A549 (cell line): ENCODE results near the gene SLC16A8. TPM values are rescaled to one million over a fixed set of nuclear protein-coding genes. Genes with fewer than 3 reads are reported as not detected.
A peak's percentile ranks its signal among the peaks of the same experiment; 100 is the strongest.

Experiments used
- ATAC-seq, 2 experiments: fragments of 200-7000 bp in 1 of 2; fragments of >200 bp in 1 of 2; cut with Nextera tagmentation in 1 of 2; cut with Tn5 transposase in 1 of 2; 3 replicates each; pipeline versions ENCODE4 v1.8.0 to v1.9.1; 2018 to 2020; ENCODE audit warnings: mild to moderate bottlenecking in 1 of 2, moderate library complexity in 1 of 2
- CTCF ChIA-PET: fragments of 300-600 bp; sonication (Branson Sonifier 250); formaldehyde crosslinking; extraction: SDS; loops from one replicate; lab custom pipeline; 2021; ENCODE audit warnings: antibody characterized with exemption, inconsistent platforms; lab: Yijun Ruan, JAX
- POLR2A ChIA-PET: fragments of 350-600 bp; formaldehyde crosslinking; extraction: SDS; loops from one replicate; lab custom pipeline; 2021; ENCODE audit warnings: antibody characterized with exemption, inconsistent platforms; lab: Yijun Ruan, JAX
- DNase-seq, 2 experiments: peaks; one replicate each; pipeline versions ENCODE4 v3.0.0 to v3.0.0-alpha.2; 2011 to 2016; ENCODE audit warnings: low read depth in 1 of 2, low spot score in 1 of 2
- FAIRE-seq: peaks from 2 replicates; lab custom pipeline; 2011; peaks lifted over from hg19 to GRCh38; lab: Jason Lieb, UNC
- H3K27ac ChIP-seq, 2 experiments: fragments of >200 bp; sonication (Bioruptor Twin); formaldehyde crosslinking; 3 replicates each; pipeline ENCODE4 v1.5.1; 2016 to 2017
- H3K4me1 ChIP-seq: fragments of >200 bp; sonication (Bioruptor Twin); formaldehyde crosslinking; 3 replicates; pipeline ENCODE4 v1.6.1; 2016
- H3K4me2 ChIP-seq: fragments of >200 bp; sonication (Bioruptor Twin); formaldehyde crosslinking; 3 replicates; pipeline ENCODE4 v1.6.1; 2016
- H3K4me3 ChIP-seq: fragments of >200 bp; sonication (Bioruptor Twin); formaldehyde crosslinking; 3 replicates; pipeline ENCODE4 v1.5.1; 2016
- H3K9me3 ChIP-seq: fragments of >200 bp; sonication (Bioruptor Twin); formaldehyde crosslinking; 3 replicates; pipeline ENCODE4 v1.6.1; 2016
- CEBPB ChIP-seq, 2 experiments: fragments of >200 bp in 1 of 2; sonication (Bioruptor Twin) in 1 of 2; formaldehyde crosslinking in 1 of 2; IDR thresholded peaks; 2 replicates each; pipeline ENCODE4 v1.6.1; 2012 to 2016
- CHD2 ChIP-seq: fragments of 150-350 bp; IDR thresholded peaks from 2 replicates; pipeline ENCODE4 v1.6.1; 2014; ENCODE audit warnings: low read length; ENCODE audit not compliant: partially characterized antibody
- CHD4 ChIP-seq: fragments of 200-600 bp; sonication (generic); IDR thresholded peaks from 2 replicates; pipeline ENCODE4 v1.6.1; 2016; ENCODE audit warnings: antibody characterized with exemption, mild to moderate bottlenecking, borderline replicate concordance
- EHF ChIP-seq: fragments of 250-450 bp; sonication (Bioruptor Pico); IDR thresholded peaks from 2 replicates; pipeline ENCODE4 v1.5.0; 2020; ENCODE audit warnings: mild to moderate bottlenecking
- EHMT2 ChIP-seq: fragments of 200-600 bp; sonication (generic); IDR thresholded peaks from 2 replicates; pipeline ENCODE4 v1.6.1; 2016; ENCODE audit warnings: antibody characterized with exemption, low read depth, mild to moderate bottlenecking, moderate library complexity
- ELK1 ChIP-seq: fragments of 150-350 bp; IDR thresholded peaks from 2 replicates; pipeline ENCODE4 v1.6.1; 2014; ENCODE audit warnings: low read depth, mild to moderate bottlenecking, low read length
- EP300 ChIP-seq, 2 experiments: fragments of >200 bp; sonication (Bioruptor Twin); formaldehyde crosslinking; IDR thresholded peaks; 2 replicates in 1 of 2; 3 replicates in 1 of 2; pipeline ENCODE4 v1.6.1; 2016 to 2017
- ESRRA ChIP-seq: fragments of 150-350 bp; IDR thresholded peaks from 2 replicates; pipeline ENCODE4 v1.6.1; 2014; ENCODE audit warnings: mild to moderate bottlenecking, low read length, borderline replicate concordance
- FOSB ChIP-seq: fragments of 250-450 bp; sonication (Bioruptor Pico); IDR thresholded peaks from 2 replicates; pipeline ENCODE4 v1.5.0; 2020; ENCODE audit warnings: mild to moderate bottlenecking, moderate library complexity
- FOXS1 ChIP-seq: fragments of 250-450 bp; sonication (Bioruptor Pico); IDR thresholded peaks from 2 replicates; pipeline ENCODE4 v1.5.0; 2020; ENCODE audit warnings: mild to moderate bottlenecking, moderate library complexity
- HES2 ChIP-seq: fragments of >200 bp; sonication (Bioruptor Twin); formaldehyde crosslinking; IDR thresholded peaks from 2 replicates; pipeline ENCODE4 v1.6.1; 2016
- HEYL ChIP-seq: fragments of 250-450 bp; sonication (Bioruptor Pico); IDR thresholded peaks from 2 replicates; pipeline ENCODE4 v1.8.0; 2021; ENCODE audit warnings: mild to moderate bottlenecking, moderate library complexity
- KDM5A ChIP-seq: fragments of 200-600 bp; sonication (generic); IDR thresholded peaks from 2 replicates; pipeline ENCODE4 v1.6.1; 2016; ENCODE audit warnings: antibody characterized with exemption, mild to moderate bottlenecking
- MYC ChIP-seq: IDR thresholded peaks from 2 replicates; pipeline ENCODE4 v1.6.1; 2012; ENCODE audit warnings: mild to moderate bottlenecking, inconsistent platforms, low read length, improper control_type of control experiment, borderline replicate concordance
- NR3C1 ChIP-seq: fragments of >200 bp; sonication (Bioruptor Twin); formaldehyde crosslinking; IDR thresholded peaks from 3 replicates; pipeline ENCODE4 v1.6.1; 2017
- PHF8 ChIP-seq: fragments of 200-600 bp; sonication (generic); IDR thresholded peaks from 2 replicates; pipeline ENCODE4 v1.6.1; 2016; ENCODE audit warnings: low read depth, mild to moderate bottlenecking, antibody characterized with exemption, moderate library complexity, borderline replicate concordance
- RAD21 ChIP-seq, 2 experiments: fragments of >200 bp in 1 of 2; sonication (Bioruptor Twin) in 1 of 2; formaldehyde crosslinking in 1 of 2; IDR thresholded peaks in 1 of 2; conservative IDR thresholded peaks in 1 of 2; 2 replicates in 1 of 2; 3 replicates in 1 of 2; pipeline ENCODE4 v1.6.1; 2012 to 2018; ENCODE audit warnings: inconsistent platforms in 1 of 2
- SMC3 ChIP-seq: fragments of >200 bp; sonication (Bioruptor Twin); formaldehyde crosslinking; IDR thresholded peaks from 3 replicates; pipeline ENCODE4 v1.6.1; 2018; ENCODE audit warnings: inconsistent platforms
- SREBF2 ChIP-seq: fragments of 450-650 bp; IDR thresholded peaks from 2 replicates; pipeline ENCODE4 v1.6.1; 2014; ENCODE audit warnings: mild to moderate bottlenecking, moderate library complexity
- TFCP2L1 ChIP-seq: fragments of 250-450 bp; sonication (Bioruptor Pico); IDR thresholded peaks from 2 replicates; pipeline ENCODE4 v1.5.0; 2021; ENCODE audit warnings: mild to moderate bottlenecking
- ZFP36 ChIP-seq: fragments of 450-650 bp; IDR thresholded peaks from 2 replicates; pipeline ENCODE4 v1.6.1; 2014; ENCODE audit warnings: borderline replicate concordance; ENCODE audit not compliant: partially characterized antibody
- WGBS: methylation state at CpG from one replicate; pipeline ENCODE4 v1.1.6; 2017; ENCODE audit errors: missing lambda C conversion rate; 5-methylcytosine and 5-hydroxymethylcytosine counted together
- polyA plus RNA-seq, 4 experiments: library from polyadenylated mRNA; depleted of rRNA in 3 of 4; stranded (reverse); fragments of >200 nt; fragmentation: RNase III in 1 of 4; extraction: RNeasy Plus Mini Kit Qiagen cat#74134 plus additional on column Dnase treatment in 1 of 4; gene quantifications; 2 replicates in 3 of 4; 3 replicates in 1 of 4; pipeline ENCODE4 v1.2.3, GENCODE V29; 2011 to 2017
- TF ChIP-seq, protein P1 (sequence below): fragments of >200 bp; sonication (Bioruptor Twin); formaldehyde crosslinking; IDR thresholded peaks from 3 replicates; pipeline ENCODE4 v1.6.1; 2016

SLC16A8 gene
- polyA plus RNA-seq, 2 of the 4 experiments (the other 2 are of a cell fraction): not detected

- POLR2A ChIA-PET: no interaction called here
- Histone ChIP-seq H3K4me3 (no peak overlapping the region), H3K4me1 (no peaks in the 10 kb centered on the region), H3K4me2 (no peak overlapping the region), H3K9me3 (no peaks in the 10 kb centered on the region), H3K27ac (no peak overlapping the region)
- CTCF ChIA-PET: interaction anchor here (5.1 kb wide), 1 partner anchor 11 kb away, joined by 36 read pairs; no protein-coding TSS in a partner anchor
- FAIRE-seq: no peak
- TF ChIP-seq FOXS1 (CRISPR knock-in tag) (no peak), HES2 (no peak), SMC3 (no peak), FOSB (no peak), RAD21 (conservative IDR thresholded peaks at IDR 0.05 in 1 of 2, IDR thresholded peaks at IDR 0.05 in 1 of 2) (no peak), PHF8 (no peak), ELK1 (no peak), MYC (no peak), SREBF2 (no peak), TFCP2L1 (CRISPR knock-in tag) (no peak), CEBPB (IDR thresholded peaks at IDR 0.05) (no peak), HEYL (CRISPR knock-in tag) (no peak), EP300 (IDR thresholded peaks at IDR 0.05) (no peak), NR3C1 (no peak), KDM5A (no peak), CHD4 (no peak), CHD2 (no peak), EHF (CRISPR knock-in tag) (no peak), ZFP36 (no peak)
- TF ChIP-seq, protein P1, sequence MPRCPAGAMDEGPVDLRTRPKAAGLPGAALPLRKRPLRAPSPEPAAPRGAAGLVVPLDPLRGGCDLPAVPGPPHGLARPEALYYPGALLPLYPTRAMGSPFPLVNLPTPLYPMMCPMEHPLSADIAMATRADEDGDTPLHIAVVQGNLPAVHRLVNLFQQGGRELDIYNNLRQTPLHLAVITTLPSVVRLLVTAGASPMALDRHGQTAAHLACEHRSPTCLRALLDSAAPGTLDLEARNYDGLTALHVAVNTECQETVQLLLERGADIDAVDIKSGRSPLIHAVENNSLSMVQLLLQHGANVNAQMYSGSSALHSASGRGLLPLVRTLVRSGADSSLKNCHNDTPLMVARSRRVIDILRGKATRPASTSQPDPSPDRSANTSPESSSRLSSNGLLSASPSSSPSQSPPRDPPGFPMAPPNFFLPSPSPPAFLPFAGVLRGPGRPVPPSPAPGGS: no peak
- ATAC-seq: no peak
- no peak for DNase-seq
- 88% methylated on average over 7 of the region's 14 CpGs for WGBS
Measured at GRCh38 chr22:38125038-38125610, 41.1 kb upstream of the SLC16A8 start.

DNA sequence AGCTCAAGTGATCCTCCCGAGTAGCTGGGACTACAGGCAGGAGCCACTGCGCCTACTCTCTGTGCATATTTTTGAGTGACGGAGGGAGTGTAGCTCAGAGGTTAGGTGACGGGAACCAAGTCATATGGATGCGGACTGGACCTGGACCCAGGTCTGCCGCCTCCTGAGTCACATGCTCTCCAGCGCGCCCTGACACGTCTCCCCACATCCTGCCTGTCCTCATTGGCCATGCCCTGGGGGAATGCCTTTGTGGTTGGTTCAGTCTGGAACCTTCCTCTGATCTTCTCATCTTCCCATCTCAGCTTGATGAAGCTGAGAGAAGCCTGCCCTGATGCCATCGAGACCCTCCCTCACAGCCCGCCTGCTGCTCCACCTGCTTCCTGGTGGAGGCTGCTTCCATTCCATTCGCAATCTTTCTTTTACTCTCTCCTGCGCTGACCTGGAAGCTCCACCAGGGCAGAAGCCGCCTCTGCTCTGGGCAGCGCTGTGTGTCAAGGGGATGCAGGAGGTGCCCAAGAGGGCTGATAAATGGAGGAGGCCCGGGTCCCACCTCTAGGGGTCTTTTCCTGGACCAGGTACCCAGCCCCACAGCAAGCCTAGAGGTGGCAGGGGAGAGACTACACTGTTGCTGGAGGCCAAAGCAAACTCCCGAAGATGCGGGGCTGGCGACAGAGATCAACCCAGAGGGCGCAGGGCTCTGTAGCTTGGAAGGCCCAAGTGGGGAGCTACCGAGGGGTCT, 40.4 kb upstream of the SLC16A8 start:
- WGBS: 87% methylated on average over 21 of the region's 21 CpGs
- Histone ChIP-seq H3K9me3 (no peaks in the 10 kb centered on the region), H3K4me3 (no peak overlapping the region), H3K4me1 (no peaks in the 10 kb centered on the region), H3K4me2 (no peak overlapping the region), H3K27ac (no peak overlapping the region)
- ChIA-PET POLR2A (no interaction called here), CTCF (interaction anchor here (5.1 kb wide), 1 partner anchor 10 kb away, joined by 36 read pairs; no protein-coding TSS in a partner anchor)
- no peak for FAIRE-seq
- TF ChIP-seq ESRRA: no peak
- no peak for TF ChIP-seq EHMT2
- ATAC-seq: peak in 1 of 2 experiments; percentile 56; a peak in 3 of 6 replicates
- DNase-seq: no peak
